B cell (primary cell): ENCODE data around the gene EIF2B2. TPM values are rescaled to one million over a fixed set of nuclear protein-coding genes. Genes with fewer than 3 reads are reported as not detected.

Source experiments
- ATAC-seq: fragments of 200-7000 bp; cut with Tn5 transposase; one replicate; pipeline ENCODE4 v1.10.0; 2021; ENCODE audit warnings: low read depth, mild to moderate bottlenecking, moderate number of reproducible peaks, moderate library complexity
- CTCF ChIA-PET: fragments of 350-600 bp; sonication (Branson Sonifier 250); formaldehyde crosslinking; loops from one replicate; lab custom pipeline; 2021; ENCODE audit warnings: antibody characterized with exemption, inconsistent platforms; lab: Charles Lee
- POLR2A ChIA-PET: fragments of 350-600 bp; sonication (Branson Sonifier 250); formaldehyde crosslinking; loops from one replicate; lab custom pipeline; 2021; ENCODE audit warnings: antibody characterized with exemption; lab: Charles Lee
- DNase-seq: peaks from one replicate; pipeline ENCODE4 v3.0.0; 2013
- H2AFZ ChIP-seq: 2 replicates; pipeline ENCODE4 v1.6.1; 2012; ENCODE audit warnings: mild to moderate bottlenecking, low read depth, low read length; ENCODE audit not compliant: insufficient read depth, poor library complexity, severe bottlenecking
- H3K27ac ChIP-seq, 2 donors: 1 replicate in 1 of 2; 2 replicates in 1 of 2; pipeline ENCODE4 v1.5.1; 2012 to 2013; ENCODE audit warnings: low read length in 2 of 2, mild to moderate bottlenecking in 2 of 2, moderate library complexity in 1 of 2
- H3K27me3 ChIP-seq, 4 experiments: fragments of 200-600 bp in 1 of 4; sonication (generic) in 1 of 4; replicated peaks in 1 of 4; 1 replicate in 2 of 4; 2 replicates in 2 of 4; pipeline versions ENCODE4 v1.6.1 to v1.7.0; 2013 to 2016; ENCODE audit warnings: low read length in 3 of 4, mild to moderate bottlenecking in 2 of 4, mixed read lengths in 1 of 4, moderate library complexity in 1 of 4; ENCODE audit not compliant: insufficient read depth in 4 of 4, control insufficient read depth in 3 of 4; ENCODE audit errors: control extremely low read depth in 1 of 4
- H3K36me3 ChIP-seq, 2 experiments: replicated peaks in 1 of 2; 1 replicate in 1 of 2; 2 replicates in 1 of 2; pipeline versions ENCODE4 v1.6.1 to v1.7.1; 2013; ENCODE audit warnings: low read length in 1 of 2; ENCODE audit not compliant: insufficient read depth in 2 of 2, control insufficient read depth in 1 of 2; ENCODE audit errors: control extremely low read depth in 1 of 2, extremely low read depth in 1 of 2
- H3K4me1 ChIP-seq, 2 donors: fragments of 200-600 bp in 1 of 2; sonication (generic) in 1 of 2; 1 replicate in 1 of 2; 2 replicates in 1 of 2; pipeline versions ENCODE4 v1.5.1 to v1.6.1; 2013 to 2017; ENCODE audit warnings: low read length in 2 of 2; ENCODE audit not compliant: control insufficient read depth in 2 of 2, insufficient read depth in 2 of 2
- H3K4me2 ChIP-seq: replicated peaks from 2 replicates; pipeline ENCODE3; 2012; ENCODE audit warnings: mild to moderate bottlenecking, low read depth, low read length; ENCODE audit not compliant: poor library complexity, severe bottlenecking
- H3K4me3 ChIP-seq, 5 experiments: fragments of 200-600 bp in 1 of 5; sonication (generic) in 1 of 5; 1 replicate in 3 of 5; 2 replicates in 2 of 5; pipeline versions ENCODE4 v1.5.1 to v1.7.0; 2011 to 2016; ENCODE audit warnings: low read length in 4 of 5, mild to moderate bottlenecking in 4 of 5, low read depth in 2 of 5, control low read depth in 1 of 5, moderate library complexity in 1 of 5; ENCODE audit not compliant: insufficient read depth in 1 of 5; ENCODE audit errors: control extremely low read depth in 1 of 5, extremely low read depth in 1 of 5
- H3K79me2 ChIP-seq: fragments of 200-600 bp; sonication (generic); one replicate; pipeline ENCODE4 v1.6.0; 2016; ENCODE audit warnings: low read length; ENCODE audit not compliant: control insufficient read depth, insufficient read depth
- H3K9ac ChIP-seq: fragments of 200-600 bp; sonication (generic); 2 replicates; pipeline ENCODE4 v1.6.1; 2017; ENCODE audit warnings: mild to moderate bottlenecking, low read length, moderate library complexity
- H3K9me3 ChIP-seq, 3 donors: one replicate each; pipeline versions ENCODE4 v1.6.1 to v1.7.1; 2013; ENCODE audit warnings: low read length in 2 of 3; ENCODE audit not compliant: control insufficient read depth in 2 of 3, insufficient read depth in 1 of 3; ENCODE audit errors: control extremely low read depth in 1 of 3
- H4K20me1 ChIP-seq: 2 replicates; pipeline ENCODE4 v1.6.0; 2012; ENCODE audit warnings: mild to moderate bottlenecking, low read length; ENCODE audit not compliant: insufficient read depth, control insufficient read depth, poor library complexity, severe bottlenecking
- H3K27ac Mint-ChIP-seq: one replicate; pipeline ENCODE4 v1.8.0; 2021; ENCODE audit warnings: mixed read lengths
- H3K27me3 Mint-ChIP-seq: one replicate; pipeline ENCODE4 v1.8.0; 2021; ENCODE audit warnings: mixed read lengths
- H3K4me1 Mint-ChIP-seq: one replicate; pipeline ENCODE4 v1.8.0; 2021; ENCODE audit warnings: mixed read lengths
- H3K4me3 Mint-ChIP-seq: one replicate; pipeline ENCODE4 v1.8.0; 2021; ENCODE audit warnings: mixed read lengths
- H3K9me3 Mint-ChIP-seq: one replicate; pipeline ENCODE4 v1.8.0; 2022; ENCODE audit warnings: mixed read lengths; ENCODE audit not compliant: insufficient read depth
- CTCF ChIP-seq: fragments of 200-600 bp; IDR thresholded peaks from one replicate; pipeline ENCODE4 v1.8.0; 2022; ENCODE audit warnings: antibody characterized with exemption, mild to moderate bottlenecking
- EZH2 ChIP-seq: IDR thresholded peaks from 2 replicates; pipeline ENCODE4 v1.6.1; 2012; ENCODE audit warnings: borderline replicate concordance, low read depth, mild to moderate bottlenecking, moderate library complexity, low read length; ENCODE audit not compliant: insufficient read depth, poor library complexity, severe bottlenecking
- WGBS: methylation state at CpG from one replicate; pipeline ENCODE4 v1.1.5; 2013; ENCODE audit warnings: missing lambda C conversion rate; ENCODE audit not compliant: insufficient coverage; 5-methylcytosine and 5-hydroxymethylcytosine counted together
- intact Hi-C: fragments of 100-400 bp; cut with micrococcal nuclease; formaldehyde crosslinking; loops from one replicate; pipeline ENCODE4 v1.10.0; 2022
- polyA plus RNA-seq: library from polyadenylated mRNA; depleted of rRNA; stranded (reverse); fragments of >200 nt; gene quantifications from 2 replicates; pipeline ENCODE4 v1.2.3, GENCODE V29; 2012
- total RNA-seq, 2 donors: library from RNA; stranded (reverse); fragments of 120-200 nt in 1 of 2; gene quantifications; 1 replicate in 1 of 2; 2 replicates in 1 of 2; pipeline versions ENCODE4 v1.2.3 to v1.2.4, GENCODE V29; 2013 to 2022

Gene EIF2B2
- total and polyA plus RNA-seq, 2 donors (not counting 1 experiment from before 2014, with no cell fraction given), result 25.5 to 27.6 TPM

GRCh38 chr14:74984236-74985027 is 18.3 kb upstream of the EIF2B2 start:
- Mint-ChIP-seq H3K4me3 (no peak overlapping the region), H3K9me3 (no peaks in the 10 kb centered on the region), H3K27me3 (no peaks in the 10 kb centered on the region), H3K4me1 (no peaks in the 10 kb centered on the region), H3K27ac (no peak overlapping the region)
- no peaks in the 10 kb centered on the region for H3K36me3 ChIP-seq
- H3K27me3 ChIP-seq, result no peaks in the 10 kb centered on the region
- H3K9ac ChIP-seq, result no peak overlapping the region
- DNase-seq, result no peak
- H4K20me1 ChIP-seq, result no peaks in the 10 kb centered on the region
- no peaks in the 10 kb centered on the region for H3K79me2 ChIP-seq
- H3K27ac ChIP-seq, result no peak overlapping the region
- TF ChIP-seq EZH2, result no peak
- TF ChIP-seq CTCF, result no peak
- H3K9me3 ChIP-seq, result no peaks in the 10 kb centered on the region
- POLR2A ChIA-PET, result no interaction called here
- no peak overlapping the region for H3K4me3 ChIP-seq
- no peak for ATAC-seq
- no peak overlapping the region for H3K4me2 ChIP-seq
- intact Hi-C loops, result no loop called here
- CTCF ChIA-PET, result interaction anchor here (0.7 kb wide), 1 partner anchor 35 kb away, joined by 3 read pairs; no protein-coding TSS in a partner anchor
- 86% methylated on average over 8 of the region's 16 CpGs for WGBS
- H2AFZ ChIP-seq, result no peak overlapping the region
- no peaks in the 10 kb centered on the region for H3K4me1 ChIP-seq

DNA sequence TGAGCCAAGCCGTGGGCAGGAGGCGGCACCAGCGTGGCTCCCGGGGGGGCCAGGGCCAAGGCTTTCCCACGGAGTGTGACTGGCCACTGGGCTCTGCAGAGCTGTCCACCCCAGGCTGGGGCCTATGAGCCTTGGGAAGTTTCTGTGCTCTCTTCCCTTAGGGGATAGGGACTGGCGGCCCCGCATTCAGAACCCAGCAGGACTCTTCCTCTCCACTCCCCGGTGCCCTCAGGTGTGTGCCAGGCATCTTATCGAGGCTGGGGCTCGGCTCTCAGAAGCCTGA is 17.8 kb upstream of the EIF2B2 start:
- Mint-ChIP-seq H3K27me3 (no peaks in the 10 kb centered on the region), H3K9me3 (no peaks in the 10 kb centered on the region), H3K4me3 (no peak overlapping the region), H3K4me1 (no peaks in the 10 kb centered on the region), H3K27ac (no peak overlapping the region)
- Histone ChIP-seq H3K27me3 (no peaks in the 10 kb centered on the region), H3K36me3 (no peaks in the 10 kb centered on the region), H3K4me1 (no peaks in the 10 kb centered on the region), H2AFZ (no peak overlapping the region), H4K20me1 (no peaks in the 10 kb centered on the region), H3K79me2 (no peaks in the 10 kb centered on the region), H3K9me3 (no peaks in the 10 kb centered on the region), H3K4me2 (no peak overlapping the region), H3K4me3 (no peak overlapping the region), H3K9ac (no peak overlapping the region), H3K27ac (no peak overlapping the region)
- TF ChIP-seq CTCF, result no peak
- TF ChIP-seq EZH2, result no peak
- ATAC-seq (no peak), DNase-seq (no peak)
- POLR2A ChIA-PET, result no interaction called here
- intact Hi-C loops, result no loop called here
- CTCF ChIA-PET, result no interaction called here
- WGBS, result 73% methylated on average over 10 of the region's 10 CpGs
